ENCODE data around the gene FGFBP2. TPM values are rescaled to one million over a fixed set of nuclear protein-coding genes. Genes with fewer than 3 reads are reported as not detected.
"Not testable (repeated sequence)": the region's sequence is repeated elsewhere in the genome, so short reads cannot be mapped to it uniquely, and the experiment has no call there.

Gene FGFBP2
- total RNA-seq, 1 donor from 2014 or later = not detected

DNA sequence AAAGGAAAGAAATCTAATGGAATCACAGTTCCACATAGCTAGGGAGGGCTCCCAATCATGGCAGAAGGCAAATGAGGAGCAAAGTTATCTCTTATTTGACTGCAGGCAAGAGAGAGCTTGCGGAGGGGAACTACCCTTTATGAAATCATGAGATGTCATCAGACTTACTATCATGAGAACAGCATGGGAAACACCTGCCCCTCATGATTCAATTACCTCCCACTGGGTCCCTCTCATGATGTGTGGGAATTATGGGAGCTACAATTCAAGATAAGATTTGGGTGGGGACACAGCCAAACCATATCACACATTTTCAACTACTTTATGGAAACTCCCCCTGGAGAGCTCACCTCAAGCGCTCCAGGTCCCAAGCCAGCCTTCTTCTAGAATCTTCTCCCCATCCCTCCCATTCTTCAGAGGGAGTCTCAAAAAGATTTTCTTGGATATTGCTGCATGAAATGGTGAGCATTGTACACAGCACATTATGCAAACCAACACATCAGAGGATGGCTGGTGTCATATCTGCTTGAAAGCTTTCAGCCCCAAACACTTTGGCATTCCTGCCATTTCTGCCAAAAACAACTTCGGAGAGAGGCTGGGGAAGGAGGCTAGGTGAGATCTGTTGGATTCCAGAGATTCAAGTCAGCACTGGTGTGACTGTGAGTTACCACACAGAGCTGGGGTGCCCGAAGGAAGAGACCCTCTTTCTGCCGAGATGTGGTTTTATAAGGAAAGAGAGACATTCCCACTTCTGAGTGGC, 31.3 kb downstream of the FGFBP2 start:
- no peak for DNase-seq (ENCODE audit: low read depth in 2 of 2)

GRCh38 chr4:15930314-15930713, 32.7 kb downstream of the FGFBP2 start:
- no peak for DNase-seq (ENCODE audit: low read depth in 2 of 2)

GRCh38 chr4:15929540-15929939, 33.4 kb downstream of the FGFBP2 start:
- DNase-seq (ENCODE audit: low read depth in 2 of 2) = no peak

DNA sequence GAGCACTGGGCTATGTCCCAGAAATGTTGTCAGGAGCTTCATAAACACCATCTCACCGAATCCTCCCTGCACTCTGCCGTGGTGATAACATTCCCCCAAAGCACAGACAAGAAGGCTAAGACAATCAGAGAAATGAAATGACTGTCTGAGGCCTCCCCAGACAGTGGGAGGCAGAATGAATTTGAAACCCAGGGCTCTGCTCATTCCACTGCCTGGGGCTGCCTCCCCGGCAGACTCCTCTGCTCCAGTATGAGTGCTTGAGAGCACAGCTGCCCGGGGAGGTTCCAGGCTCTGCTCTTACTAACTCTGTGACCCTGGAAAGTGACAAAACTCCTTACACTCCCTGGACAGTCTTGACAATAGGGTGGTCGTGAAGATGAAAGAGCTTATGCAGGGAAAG, 34.1 kb downstream of the FGFBP2 start:
- DNase-seq (ENCODE audit: low read depth in 2 of 2) = no peak

DNA sequence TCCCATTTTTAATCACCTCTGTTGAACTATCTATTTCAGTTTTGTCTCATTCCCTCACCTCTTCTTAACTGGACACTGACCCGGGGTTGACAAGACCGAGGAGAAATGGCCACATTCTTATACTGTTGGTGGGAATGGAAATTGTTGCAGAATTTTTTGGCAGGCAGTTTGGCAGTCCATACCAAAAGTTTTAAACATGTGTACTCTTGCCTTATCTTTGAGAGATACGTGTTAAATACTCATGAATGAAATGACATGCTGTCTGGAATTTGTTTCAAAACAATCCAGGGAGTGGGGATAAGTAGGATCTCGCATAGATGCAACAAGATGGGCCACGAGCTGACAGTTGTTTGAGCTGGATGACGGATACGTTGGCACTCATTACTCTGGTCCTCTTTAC, 36.5 kb downstream of the FGFBP2 start:
- DNase-seq (ENCODE audit: low read depth in 2 of 2) = peak in 1 of 2 donors; percentile 41

GRCh38 chr4:15925830-15926229, 37.1 kb downstream of the FGFBP2 start:
- no peak for DNase-seq (ENCODE audit: low read depth in 2 of 2)

GRCh38 chr4:15921592-15921932, 41.4 kb downstream of the FGFBP2 start:
- DNase-seq (ENCODE audit: low read depth in 2 of 2) = no peak

DNA sequence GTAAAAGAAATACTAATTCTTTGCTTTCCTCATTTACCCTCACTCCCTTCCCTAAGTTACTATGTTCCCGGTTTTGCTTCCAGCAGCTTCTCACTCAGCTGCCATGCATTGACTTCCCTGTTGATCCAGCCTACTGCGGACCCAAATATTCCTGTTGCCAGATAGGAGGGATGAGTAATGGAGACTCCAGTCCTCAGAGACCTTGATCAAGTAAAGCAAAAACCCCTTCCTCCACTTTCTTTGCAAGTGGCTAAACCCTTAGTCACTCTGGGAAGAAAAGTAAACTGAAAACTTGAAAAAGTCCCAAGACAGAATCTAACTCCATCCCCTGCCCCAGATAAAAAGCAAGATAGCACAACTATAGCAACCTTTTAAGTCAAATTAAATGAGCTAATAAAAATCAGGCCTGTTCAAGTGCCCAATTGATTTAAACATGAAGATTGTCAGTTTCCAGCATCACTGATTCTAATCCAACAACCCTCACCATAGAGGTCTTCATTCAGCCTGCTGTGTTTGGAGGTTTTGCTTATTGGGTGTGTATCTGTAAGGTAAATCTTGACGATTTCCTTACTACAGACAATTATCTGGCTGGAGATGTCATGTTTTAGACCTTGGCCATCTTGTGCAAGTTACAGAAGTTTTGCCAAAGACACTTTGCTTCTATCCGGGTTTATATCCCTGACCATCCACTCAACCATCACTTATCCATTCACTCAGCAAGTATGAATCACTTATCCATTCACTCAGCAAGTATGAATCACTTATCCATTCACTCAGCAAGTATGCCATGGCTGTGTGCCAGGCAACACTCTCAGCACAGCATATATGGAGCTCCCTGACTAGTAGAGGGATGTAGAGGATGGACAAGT, 42.0 kb downstream of the FGFBP2 start:
- DNase-seq (ENCODE audit: low read depth in 2 of 2) = peak; percentile 80 to 95

DNA sequence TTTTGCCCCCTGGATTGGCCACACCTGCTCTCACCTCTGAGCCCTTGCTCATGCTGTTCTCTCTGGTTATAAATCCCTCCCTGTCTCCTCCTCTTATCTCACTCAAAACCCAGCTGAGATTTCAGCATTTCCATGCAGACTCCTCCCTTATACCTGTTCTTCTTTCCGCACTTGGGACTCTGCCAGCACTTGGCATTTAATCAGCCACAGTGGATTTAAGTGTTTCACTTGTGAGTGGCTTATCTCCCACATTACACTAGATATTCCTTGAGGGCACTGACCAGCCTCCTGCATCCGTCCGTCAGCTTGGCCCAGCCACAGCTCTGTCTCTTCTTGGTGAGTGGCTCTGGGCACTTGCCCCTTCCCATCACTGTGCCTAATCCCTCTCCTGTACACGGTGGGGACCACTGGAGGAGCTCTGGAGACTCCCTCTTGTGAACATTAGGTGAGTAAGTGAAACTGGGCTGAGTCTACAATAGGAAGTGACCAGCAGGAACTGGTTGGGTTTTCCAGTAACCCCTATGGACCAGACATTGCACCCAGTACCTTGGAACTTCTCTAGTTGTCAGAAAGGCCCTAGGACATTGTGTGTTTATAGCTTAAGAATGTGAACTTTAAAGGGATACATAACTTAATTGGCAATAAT, 44.4 kb downstream of the FGFBP2 start:
- DNase-seq (ENCODE audit: low read depth in 2 of 2) = no peak

- DNase-seq (ENCODE audit: low read depth in 2 of 2) = no peak
Measured at GRCh38 chr4:15917297-15917696, 45.7 kb downstream of the FGFBP2 start.

DNA sequence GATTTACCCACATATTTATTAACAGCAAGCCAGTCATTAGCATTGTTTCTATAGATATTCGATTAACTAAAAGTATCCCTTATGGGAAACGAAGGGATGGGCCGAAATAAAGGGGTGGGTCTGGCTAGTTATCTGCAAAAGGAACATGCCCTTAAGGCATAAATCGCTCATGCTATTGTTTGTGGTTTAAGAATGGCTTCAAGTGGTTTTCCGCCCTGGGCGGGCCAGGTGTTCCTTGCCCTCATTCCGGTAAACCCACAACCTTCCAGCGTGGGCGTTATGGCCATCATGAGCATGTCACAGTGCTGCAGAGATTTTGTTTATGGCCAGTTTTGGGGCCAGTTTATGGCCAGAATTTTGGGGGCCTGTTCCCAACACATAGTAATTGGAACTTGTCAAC, 46.6 kb downstream of the FGFBP2 start:
- DNase-seq (ENCODE audit: low read depth in 2 of 2) = not testable (repeated sequence)

GRCh38 chr4:15914736-15915135, 48.2 kb downstream of the FGFBP2 start:
- no peak for DNase-seq (ENCODE audit: low read depth in 2 of 2)

DNA sequence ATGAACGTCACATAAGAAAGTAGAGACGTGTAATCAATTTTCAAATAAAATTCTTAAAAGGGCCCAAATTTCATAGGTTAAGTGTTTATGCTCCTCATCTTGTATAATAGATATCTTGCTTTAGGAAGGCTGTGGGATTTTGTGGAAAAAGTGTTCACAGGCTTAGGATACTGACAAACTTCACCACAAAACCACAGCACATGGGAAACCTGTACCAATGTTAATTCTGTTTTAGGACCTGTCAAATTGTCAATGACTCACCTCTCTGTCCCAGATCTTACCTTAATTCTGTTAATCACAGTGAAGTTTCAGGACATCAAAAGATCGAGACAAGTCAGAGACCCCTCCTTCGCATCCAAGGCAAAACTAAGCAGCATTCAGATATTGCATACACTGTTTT, 48.7 kb downstream of the FGFBP2 start:
- no peak for DNase-seq (ENCODE audit: low read depth in 2 of 2)

DNA sequence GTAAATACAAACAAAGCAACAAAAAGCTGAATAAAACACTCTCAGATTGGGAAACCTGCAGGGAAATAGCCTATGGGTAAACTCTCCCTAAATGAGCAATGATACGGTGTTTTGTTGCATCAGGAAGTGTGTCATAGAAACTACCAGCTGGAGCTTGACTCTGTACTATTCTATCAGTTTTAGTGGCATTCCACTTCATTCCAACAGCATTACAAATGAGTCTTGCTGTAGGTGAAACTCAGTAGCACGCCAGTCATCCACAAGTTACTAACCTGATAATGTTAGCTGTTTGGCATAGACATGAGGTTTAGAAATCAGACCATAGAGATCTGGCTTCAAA, 49.4 kb downstream of the FGFBP2 start:
- peak; percentile 67 to 76 for DNase-seq (ENCODE audit: low read depth in 2 of 2)

DNA sequence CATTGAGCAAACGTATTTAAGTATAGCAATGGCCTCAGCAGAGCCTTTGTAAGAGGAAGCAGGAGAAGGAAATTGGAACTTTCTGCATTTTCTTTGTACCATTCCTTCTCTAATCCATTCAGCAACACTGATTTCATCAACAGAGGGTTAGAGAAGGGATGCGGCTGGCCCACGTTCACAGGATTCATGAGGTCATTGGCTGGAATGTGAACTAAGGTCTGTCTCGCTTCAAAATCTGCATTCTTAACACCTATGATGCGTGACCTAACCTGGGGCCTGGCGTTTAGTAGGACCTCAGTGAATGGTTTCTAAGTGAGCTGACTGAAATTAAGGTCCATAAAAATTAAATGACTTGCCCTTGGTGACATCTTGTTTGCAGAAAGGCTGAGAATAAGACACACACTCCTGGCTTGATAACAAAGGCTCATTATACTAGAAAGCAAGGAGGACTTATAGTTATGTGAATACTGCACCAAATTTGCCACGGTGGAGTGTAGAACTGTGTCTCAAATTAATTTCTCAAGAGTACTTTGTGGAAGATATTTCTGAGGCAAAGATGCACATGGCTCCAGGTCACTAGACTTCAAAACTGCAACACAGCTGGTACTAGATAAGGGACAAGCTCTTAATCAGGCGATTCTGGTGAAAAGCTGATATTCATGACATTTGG, 49.9 kb downstream of the FGFBP2 start:
- no peak for DNase-seq (ENCODE audit: low read depth in 2 of 2)

- no peak for DNase-seq (ENCODE audit: low read depth in 2 of 2)
Measured at GRCh38 chr4:15912236-15912635, 50.7 kb downstream of the FGFBP2 start.

Other genes starting within 250 kb of the FGFBP2 start
- 3.6 and 44.6 TPM in 2 replicates for gene CD38, start 184.8 kb downstream of the FGFBP2 start, total RNA-seq
- gene FGFBP1, start 24.4 kb downstream of the FGFBP2 start, total RNA-seq = not detected in 2 replicates
- gene PROM1, start 120.8 kb upstream of the FGFBP2 start, total RNA-seq = under 0.01 TPM in 2 replicates